Measurements from ENCODE around the gene STK24. TPM values are rescaled to one million over a fixed set of nuclear protein-coding genes. Genes with fewer than 3 reads are reported as not detected.
"Not testable (repeated sequence)": the region's sequence is repeated elsewhere in the genome, so short reads cannot be mapped to it uniquely, and the experiment has no call there.

STK24 gene
- polyA plus RNA-seq, 1 of the 3 experiments (the other 2 are of a cell fraction), result 30.5 TPM

- Histone ChIP-seq H3K27ac (ENCODE audit: low read depth in 2 of 2, low read length in 1 of 2) (no peak overlapping the region; a peak in 1 of 4 replicates), H3K4me3 (ENCODE audit: low read depth in 2 of 2, low read length in 1 of 2) (no peak overlapping the region), H3K27me3 (ENCODE audit: insufficient read depth) (no peaks in the 10 kb centered on the region), H3K36me3 (replicated peaks in 1 of 2; ENCODE audit: control insufficient read depth in 1 of 2, insufficient read depth in 2 of 2, low read length in 1 of 2) (no peaks in the 10 kb centered on the region), H3K79me2 (ENCODE audit: insufficient read depth) (no peaks in the 10 kb centered on the region), H3K4me2 (no peak overlapping the region), H4K20me1 (ENCODE audit: insufficient read depth) (no peaks in the 10 kb centered on the region), H3K9me2 (no peaks in the 10 kb centered on the region), H3K9me3 (no peaks in the 10 kb centered on the region), H2AFZ (ENCODE audit: low read depth) (no peak overlapping the region), H3K4me1 (ENCODE audit: control insufficient read depth in 1 of 2, insufficient read depth in 2 of 2, low read depth in 1 of 2, low read length in 1 of 2) (no peaks in the 10 kb centered on the region; a peak in 1 of 4 replicates), H3K9ac (no peak overlapping the region), H3F3A (replicated peaks; ENCODE audit: insufficient read depth) (no peaks in the 10 kb centered on the region)
- POLR2A ChIA-PET, result no interaction called here
- 93% methylated on average over 2 of the region's 2 CpGs for WGBS (ENCODE audit: low lambda C conversion rate)
- TF ChIP-seq SMC3 (IDR thresholded peaks at IDR 0.05; ENCODE audit: low read depth, low read length) (no peak), GATA2 (CRISPR knock-in tag; IDR thresholded peaks at IDR 0.05) (no peak), TEAD4 (IDR thresholded peaks at IDR 0.05; ENCODE audit: borderline replicate concordance, insufficient read depth) (no peak), RXRA (IDR thresholded peaks at IDR 0.05; ENCODE audit: borderline replicate concordance, low read depth) (no peak), GABPA (IDR thresholded peaks at IDR 0.05; ENCODE audit: low read depth) (no peak), EP300 (IDR thresholded peaks at IDR 0.05; ENCODE audit: borderline replicate concordance in 1 of 2, low read depth in 1 of 2, low read length in 1 of 2) (no peak), USF1 (IDR thresholded peaks at IDR 0.05; ENCODE audit: borderline replicate concordance, low read depth) (no peak), ELF1 (IDR thresholded peaks at IDR 0.05) (no peak), FOSL2 (IDR thresholded peaks at IDR 0.05; ENCODE audit: borderline replicate concordance, low read depth) (no peak), RCOR1 (IDR thresholded peaks at IDR 0.05; ENCODE audit: low read length) (no peak), MXI1 (IDR thresholded peaks at IDR 0.05; ENCODE audit: low read depth, low read length) (no peak), TCF12 (IDR thresholded peaks at IDR 0.05) (no peak), MEF2A (IDR thresholded peaks at IDR 0.05; ENCODE audit: borderline replicate concordance, low read depth) (no peak), IRF3 (IDR thresholded peaks at IDR 0.05; ENCODE audit: low read depth, low read length) (no peak)
- TF ChIP-seq, protein P1, sequence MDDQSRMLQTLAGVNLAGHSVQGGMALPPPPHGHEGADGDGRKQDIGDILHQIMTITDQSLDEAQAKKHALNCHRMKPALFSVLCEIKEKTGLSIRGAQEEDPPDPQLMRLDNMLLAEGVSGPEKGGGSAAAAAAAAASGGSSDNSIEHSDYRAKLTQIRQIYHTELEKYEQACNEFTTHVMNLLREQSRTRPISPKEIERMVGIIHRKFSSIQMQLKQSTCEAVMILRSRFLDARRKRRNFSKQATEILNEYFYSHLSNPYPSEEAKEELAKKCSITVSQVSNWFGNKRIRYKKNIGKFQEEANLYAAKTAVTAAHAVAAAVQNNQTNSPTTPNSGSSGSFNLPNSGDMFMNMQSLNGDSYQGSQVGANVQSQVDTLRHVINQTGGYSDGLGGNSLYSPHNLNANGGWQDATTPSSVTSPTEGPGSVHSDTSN (IDR thresholded peaks at IDR 0.05), result no peak
- TF ChIP-seq, protein P2, sequence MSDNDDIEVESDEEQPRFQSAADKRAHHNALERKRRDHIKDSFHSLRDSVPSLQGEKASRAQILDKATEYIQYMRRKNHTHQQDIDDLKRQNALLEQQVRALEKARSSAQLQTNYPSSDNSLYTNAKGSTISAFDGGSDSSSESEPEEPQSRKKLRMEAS (IDR thresholded peaks at IDR 0.05; ENCODE audit: low read depth), result no peak
- DNase-seq, result no peak
- CTCF ChIA-PET, result no interaction called here
Observed at GRCh38 chr13:98591721-98592361, 14.9 kb upstream of the STK24 start.

DNA sequence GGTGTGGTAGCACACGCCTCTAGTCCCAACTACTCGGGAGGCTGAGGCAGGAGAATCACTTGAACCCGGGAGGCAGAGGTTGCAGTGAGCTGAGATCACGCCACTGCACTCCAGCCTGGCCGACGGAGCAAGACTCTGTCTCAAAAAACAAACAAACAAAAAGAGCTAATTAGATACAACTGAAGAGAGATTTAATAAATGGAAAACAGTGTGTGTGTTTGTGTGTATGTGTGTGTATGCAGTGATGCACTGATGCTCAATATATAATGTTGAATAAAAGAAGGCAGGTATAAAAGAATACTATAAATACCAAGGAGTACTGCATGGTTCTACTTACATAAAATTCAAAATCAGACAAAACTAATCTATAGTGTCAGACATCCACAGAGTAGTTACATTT, 13.6 kb upstream of the STK24 start:
- DNase-seq; H3K79me2 ChIP-seq (ENCODE audit: insufficient read depth); H3K9me3 ChIP-seq; H3K36me3 ChIP-seq (replicated peaks in 1 of 2; ENCODE audit: control insufficient read depth in 1 of 2, insufficient read depth in 2 of 2, low read length in 1 of 2); CTCF ChIA-PET; H3K27ac ChIP-seq (ENCODE audit: low read depth in 2 of 2, low read length in 1 of 2); H3K4me3 ChIP-seq (ENCODE audit: low read depth in 2 of 2, low read length in 1 of 2); H3K27me3 ChIP-seq (ENCODE audit: insufficient read depth); H3F3A ChIP-seq (replicated peaks; ENCODE audit: insufficient read depth); H2AFZ ChIP-seq (ENCODE audit: low read depth); H3K9ac ChIP-seq; H3K4me1 ChIP-seq (ENCODE audit: control insufficient read depth in 1 of 2, insufficient read depth in 2 of 2, low read depth in 1 of 2, low read length in 1 of 2); POLR2A ChIA-PET; H3K4me2 ChIP-seq; H4K20me1 ChIP-seq (ENCODE audit: insufficient read depth); H3K9me2 ChIP-seq: not testable (repeated sequence)
- WGBS (ENCODE audit: low lambda C conversion rate), result 78% methylated on average over 6 of the region's 6 CpGs

DNA sequence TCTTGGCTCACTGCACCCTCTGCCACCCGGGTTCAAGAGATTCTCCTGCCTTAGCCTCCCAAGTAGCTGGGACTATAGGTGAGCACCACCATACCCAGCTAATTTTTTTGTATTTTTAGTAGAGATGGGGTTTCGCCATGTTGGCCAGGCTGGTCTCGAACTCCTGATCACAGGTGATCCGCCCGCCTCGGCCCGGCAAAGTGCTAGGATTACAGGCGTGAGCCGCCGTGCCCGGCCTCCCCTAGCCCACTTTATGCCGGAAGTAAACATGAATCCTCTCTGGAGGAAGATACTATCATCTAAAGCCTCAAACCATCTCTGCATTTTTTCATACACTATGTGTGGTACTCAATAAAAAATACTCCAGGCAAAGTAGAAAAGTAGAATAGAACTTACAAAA, 12.6 kb upstream of the STK24 start:
- CTCF ChIA-PET; H3K27ac ChIP-seq (ENCODE audit: low read depth in 2 of 2, low read length in 1 of 2); H3K4me3 ChIP-seq (ENCODE audit: low read depth in 2 of 2, low read length in 1 of 2); H3K79me2 ChIP-seq (ENCODE audit: insufficient read depth); DNase-seq; H3K9me2 ChIP-seq; H3K9me3 ChIP-seq; H2AFZ ChIP-seq (ENCODE audit: low read depth); H3K36me3 ChIP-seq (replicated peaks in 1 of 2; ENCODE audit: control insufficient read depth in 1 of 2, insufficient read depth in 2 of 2, low read length in 1 of 2); H4K20me1 ChIP-seq (ENCODE audit: insufficient read depth); H3K9ac ChIP-seq; H3K4me1 ChIP-seq (ENCODE audit: control insufficient read depth in 1 of 2, insufficient read depth in 2 of 2, low read depth in 1 of 2, low read length in 1 of 2); H3K4me2 ChIP-seq; H3F3A ChIP-seq (replicated peaks; ENCODE audit: insufficient read depth); POLR2A ChIA-PET; H3K27me3 ChIP-seq (ENCODE audit: insufficient read depth): not testable (repeated sequence)
- 91% methylated on average over 12 of the region's 12 CpGs for WGBS (ENCODE audit: low lambda C conversion rate)
